CD4-positive, alpha-beta T cell (primary cell): ENCODE data around the gene ORC2. TPM values are rescaled to one million over a fixed set of nuclear protein-coding genes. Genes with fewer than 3 reads are reported as not detected.

Source experiments
- ATAC-seq: fragments of 200-7000 bp; cut with Tn5 transposase; one replicate; pipeline ENCODE4 v1.10.0; 2022; ENCODE audit warnings: mild to moderate bottlenecking; ENCODE audit not compliant: poor library complexity
- CTCF ChIA-PET: fragments of 350-600 bp; sonication (Branson Sonifier 250); formaldehyde crosslinking; loops from one replicate; lab custom pipeline; 2021; ENCODE audit warnings: antibody characterized with exemption, inconsistent platforms; lab: Charles Lee
- POLR2A ChIA-PET: fragments of 350-600 bp; sonication (Branson Sonifier 250); formaldehyde crosslinking; loops from one replicate; lab custom pipeline; 2021; ENCODE audit warnings: antibody characterized with exemption, inconsistent platforms; lab: Charles Lee
- DNase-seq, 14 experiments: peaks; one replicate each; pipeline ENCODE4 v3.0.0-alpha.2; 2013 to 2020; ENCODE audit warnings: mixed read lengths in 2 of 14
- H3K27ac ChIP-seq, 2 donors: one replicate each; pipeline versions ENCODE4 v1.5.1 to v1.7.0; 2013; ENCODE audit warnings: low read length in 2 of 2, low read depth in 1 of 2, mild to moderate bottlenecking in 1 of 2
- H3K27me3 ChIP-seq, 2 experiments: 1 replicate in 1 of 2; 2 replicates in 1 of 2; pipeline versions ENCODE4 v1.6.1 to v1.7.0; 2013; ENCODE audit warnings: low read length in 2 of 2, control low read depth in 1 of 2, mild to moderate bottlenecking in 1 of 2, moderate library complexity in 1 of 2; ENCODE audit not compliant: insufficient read depth in 2 of 2, control insufficient read depth in 1 of 2
- H3K36me3 ChIP-seq: one replicate; pipeline ENCODE4 v1.6.1; 2013; ENCODE audit warnings: low read length, control low read depth; ENCODE audit not compliant: insufficient read depth
- H3K4me1 ChIP-seq: one replicate; pipeline ENCODE4 v1.6.1; 2013; ENCODE audit warnings: low read length, control low read depth; ENCODE audit not compliant: insufficient read depth
- H3K4me3 ChIP-seq: one replicate; pipeline ENCODE4 v1.5.1; 2013; ENCODE audit warnings: mild to moderate bottlenecking, low read length, moderate library complexity
- H3K9me3 ChIP-seq, 2 experiments: 1 replicate in 1 of 2; 2 replicates in 1 of 2; pipeline versions ENCODE4 v1.6.1 to v1.7.0; 2013; ENCODE audit warnings: low read length in 2 of 2, mild to moderate bottlenecking in 2 of 2, control low read depth in 1 of 2, moderate library complexity in 1 of 2; ENCODE audit not compliant: control insufficient read depth in 1 of 2, insufficient read depth in 1 of 2
- H3K27ac Mint-ChIP-seq: one replicate; pipeline ENCODE4 v1.8.0; 2020; ENCODE audit warnings: mixed read lengths
- H3K27me3 Mint-ChIP-seq: one replicate; pipeline ENCODE4 v1.8.0; 2021; ENCODE audit warnings: mixed read lengths
- H3K36me3 Mint-ChIP-seq: one replicate; pipeline ENCODE4 v1.8.0; 2021; ENCODE audit warnings: low read depth, mixed read lengths
- H3K4me1 Mint-ChIP-seq: one replicate; pipeline ENCODE4 v1.8.0; 2021; ENCODE audit warnings: low read depth, mixed read lengths
- H3K4me3 Mint-ChIP-seq: one replicate; pipeline ENCODE4 v1.8.0; 2020; ENCODE audit warnings: mild to moderate bottlenecking, mixed read lengths
- H3K9me3 Mint-ChIP-seq: one replicate; pipeline ENCODE4 v1.8.0; 2020; ENCODE audit warnings: mixed read lengths
- CTCF ChIP-seq: fragments of 200-600 bp; IDR thresholded peaks from one replicate; pipeline ENCODE4 v1.8.0; 2022; ENCODE audit warnings: antibody characterized with exemption, mild to moderate bottlenecking
- intact Hi-C, 2 experiments: fragments of 100-400 bp; cut with DNase I in 1 of 2; cut with micrococcal nuclease in 1 of 2; formaldehyde crosslinking; loops; one replicate each; pipeline versions ENCODE4 v1.15.1 to v1.9.0; 2023 to 2025; cut with DNase I, micrococcal nuclease
- total RNA-seq, 174 experiments: library from RNA in 2 of 174; stranded (reverse) in 2 of 174; gene quantifications; one replicate each; pipeline ENCODE4 v1.2.3 and lab custom pipeline; 2021 to 2026

ORC2 gene
- total RNA-seq, 2 experiments from 2014 or later: 25.0 to 26.6 TPM

DNA sequence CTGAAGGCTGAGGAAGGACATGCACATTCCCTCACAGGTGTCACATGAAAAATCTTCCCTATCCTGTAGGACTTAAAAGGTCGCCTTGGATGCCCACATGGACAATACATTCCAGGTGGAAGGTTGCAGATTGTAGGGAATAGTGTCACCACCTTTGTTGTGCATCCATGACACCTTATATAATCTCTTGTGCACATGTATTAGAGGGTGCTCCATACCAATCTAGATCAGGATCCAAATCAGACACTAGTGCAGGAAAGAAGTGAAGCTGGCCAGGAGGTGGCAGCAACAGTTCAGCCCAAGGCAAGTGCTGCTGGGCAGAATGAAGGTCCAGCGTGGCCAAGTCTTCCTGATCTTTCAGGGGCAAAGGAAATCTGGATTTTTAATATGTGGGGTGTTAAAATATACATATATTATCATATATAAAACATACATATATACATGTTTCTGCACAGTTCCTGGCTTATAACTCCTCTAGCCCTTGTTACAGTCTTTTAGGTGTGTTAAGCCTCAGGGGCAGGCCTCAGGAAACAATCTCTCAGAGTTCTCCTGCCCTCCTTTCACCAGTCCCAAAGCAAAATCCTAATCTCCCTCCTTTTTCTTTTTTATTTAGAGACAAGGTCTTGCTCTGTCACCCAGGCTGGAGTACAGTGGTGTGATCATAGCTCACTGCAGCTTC lies 57.7 kb downstream of the ORC2 start:
- Mint-ChIP-seq H3K4me1 (peaks cover 6% of the 10 kb centered on the region), H3K27ac (peak overlapping the region; percentile 13), H3K4me3 (no peak overlapping the region), H3K36me3 (peaks cover 61% of the 10 kb centered on the region), H3K27me3 (no peaks in the 10 kb centered on the region), H3K9me3 (no peaks in the 10 kb centered on the region)
- H3K4me1 ChIP-seq: no peaks in the 10 kb centered on the region
- intact Hi-C loops: loop anchor here (10.0 kb wide), 3 partner anchors 459 to 1269 kb away; partner anchors contain the start of genes STRADB (in 1 of the 2) and TRAK2 (in 1 of the 2)
- H3K27me3 ChIP-seq: no peaks in the 10 kb centered on the region
- ChIA-PET CTCF (interaction anchor here (1.0 to 2.0 kb wide), 7 partner anchors 13 to 327 kb away, joined by 3 to 7 read pairs (median 5); no protein-coding TSS in a partner anchor), POLR2A (interaction anchor here (1.0 to 1.5 kb wide), 5 partner anchors 16 to 166 kb away, joined by 3 to 8 read pairs (median 3); partner anchors contain the start of genes CLK1, HYCC2, NDUFB3 and NIF3L1)
- H3K4me3 ChIP-seq: no peak overlapping the region
- H3K9me3 ChIP-seq: no peaks in the 10 kb centered on the region
- H3K27ac ChIP-seq: no peak overlapping the region
- ATAC-seq (no peak), DNase-seq (peak in 13 of 14 experiments; percentile 10 to 71 (median 29))
- peak; percentile 66 for TF ChIP-seq CTCF
- H3K36me3 ChIP-seq: peaks cover 43% of the 10 kb centered on the region

DNA sequence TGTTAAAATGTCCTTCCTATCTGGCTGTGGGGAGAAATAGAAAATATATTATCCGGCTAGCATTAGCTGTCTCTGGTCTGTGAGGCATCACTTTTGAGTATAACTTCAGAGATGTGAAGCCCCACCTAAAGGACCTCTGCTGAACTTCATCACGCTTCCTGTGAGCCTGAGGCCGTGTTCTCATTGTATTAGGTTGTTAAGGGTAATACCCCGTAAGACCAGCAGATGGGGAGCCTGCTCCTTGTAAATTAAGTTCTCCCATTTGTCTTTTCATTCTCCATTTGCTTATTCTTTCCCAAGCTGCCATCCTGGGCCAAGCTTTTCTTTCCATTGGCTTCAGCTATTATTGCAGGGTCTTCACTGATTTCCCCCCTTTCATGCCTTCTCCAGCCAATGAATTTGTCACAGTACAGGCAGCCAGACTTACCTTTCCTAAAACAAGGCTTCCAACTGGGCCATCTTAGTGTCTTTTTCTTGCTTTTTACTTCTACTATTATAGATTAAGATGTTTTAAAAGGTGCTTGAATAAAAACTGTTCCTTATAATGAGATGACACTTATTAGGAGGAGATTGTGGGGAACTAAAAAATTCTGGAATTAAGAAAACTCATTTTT lies 61.9 kb downstream of the ORC2 start:
- intact Hi-C loops: loop anchor here (1.0 to 10.0 kb wide), 13 partner anchors 12 to 1273 kb away; partner anchors contain the start of genes HYCC2 (in 1 of the 2), NIF3L1 (in 1 of the 2), PPIL3 (in 1 of the 2) and STRADB (in 1 of the 2)
- Mint-ChIP-seq H3K4me1 (peaks cover 6% of the 10 kb centered on the region), H3K27me3 (no peaks in the 10 kb centered on the region), H3K36me3 (peaks cover 75% of the 10 kb centered on the region), H3K27ac (peak overlapping the region; percentile 21), H3K4me3 (no peak overlapping the region), H3K9me3 (no peaks in the 10 kb centered on the region)
- H3K9me3 ChIP-seq: no peaks in the 10 kb centered on the region
- peaks cover 67% of the 10 kb centered on the region for H3K36me3 ChIP-seq
- ChIA-PET POLR2A (interaction anchor here (0.6 to 1.6 kb wide), 11 partner anchors 12 to 550 kb away, joined by 3 to 16 read pairs (median 5); partner anchors contain the start of genes CFLAR, CLK1, NIF3L1 and ORC2), CTCF (interaction anchor here (0.6 to 1.6 kb wide), 22 partner anchors 12 to 331 kb away, joined by 3 to 16 read pairs (median 4); partner anchors contain the start of genes CLK1, NIF3L1, ORC2 and PPIL3)
- H3K4me3 ChIP-seq: no peak overlapping the region
- H3K27me3 ChIP-seq: no peaks in the 10 kb centered on the region
- H3K4me1 ChIP-seq: no peaks in the 10 kb centered on the region
- DNase-seq (peak; percentile 42 to 91 (median 57)), ATAC-seq (peak; percentile 100)
- H3K27ac ChIP-seq: no peak overlapping the region
- TF ChIP-seq CTCF: peak; percentile 84

- TF ChIP-seq CTCF: no peak
- POLR2A ChIA-PET: no interaction called here
- peaks cover 85% of the 10 kb centered on the region for H3K36me3 Mint-ChIP-seq
- H3K4me3 Mint-ChIP-seq: no peak overlapping the region
- H3K9me3 Mint-ChIP-seq: no peaks in the 10 kb centered on the region
- CTCF ChIA-PET: no interaction called here
- H3K27me3 Mint-ChIP-seq: no peaks in the 10 kb centered on the region
- Histone ChIP-seq H3K4me1 (no peaks in the 10 kb centered on the region), H3K36me3 (peaks cover 72% of the 10 kb centered on the region), H3K9me3 (no peaks in the 10 kb centered on the region), H3K27ac (no peak overlapping the region), H3K4me3 (no peak overlapping the region), H3K27me3 (no peaks in the 10 kb centered on the region)
- H3K27ac Mint-ChIP-seq: no peak overlapping the region
- peaks cover 6% of the 10 kb centered on the region for H3K4me1 Mint-ChIP-seq
- intact Hi-C loops: loop anchor here in 1 of 2 experiments (10.0 kb wide), 1 partner anchor 1275 kb away; no protein-coding TSS in a partner anchor
- DNase-seq (no peak), ATAC-seq (no peak)
Observed at GRCh38 chr2:200899482-200899881, 64.0 kb downstream of the ORC2 start.
